Upper lobe of left lung (tissue), 4 donors: ENCODE measurements around the gene SHMT1.

ENCODE experiments used
- POLR2A ChIP-seq, 4 donors: fragments of 450-650 bp; IDR thresholded peaks; one replicate each; pipeline ENCODE4 v1.5.1; 2016 to 2017; ENCODE audit warnings: antibody characterized with exemption in 4 of 4, mild to moderate bottlenecking in 2 of 4
- TF ChIP-seq, protein P1 (sequence below), 6 experiments: fragments of 450-650 bp in 4 of 6; fragments of 200-600 bp in 2 of 6; sonication (generic) in 2 of 6; IDR thresholded peaks; one replicate each; pipeline ENCODE4 v1.5.1; 2016 to 2019; ENCODE audit warnings: antibody characterized with exemption in 6 of 6

DNA sequence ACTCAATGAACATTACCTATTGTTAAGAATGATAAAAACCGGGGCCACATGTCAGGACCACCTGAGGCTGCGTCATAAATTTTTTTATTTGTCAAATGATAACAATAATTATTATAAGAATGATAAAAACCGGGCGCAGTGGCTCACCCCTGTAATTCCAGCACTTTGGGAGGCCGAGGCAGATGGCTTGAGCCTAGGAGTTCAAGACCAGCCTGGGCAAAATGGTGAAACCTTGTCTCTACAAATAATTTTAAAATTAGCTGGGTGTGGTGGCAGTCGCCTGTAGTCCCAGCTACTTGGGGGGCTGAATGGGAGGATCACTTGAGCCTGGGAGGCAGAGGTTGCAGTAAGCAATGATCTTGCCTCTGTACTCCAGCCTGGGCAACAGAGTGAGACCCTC, 816 bp upstream of the SHMT1 start:
- no peak for TF ChIP-seq POLR2A (IDR thresholded peaks at IDR 0.05)
- TF ChIP-seq, protein P1, sequence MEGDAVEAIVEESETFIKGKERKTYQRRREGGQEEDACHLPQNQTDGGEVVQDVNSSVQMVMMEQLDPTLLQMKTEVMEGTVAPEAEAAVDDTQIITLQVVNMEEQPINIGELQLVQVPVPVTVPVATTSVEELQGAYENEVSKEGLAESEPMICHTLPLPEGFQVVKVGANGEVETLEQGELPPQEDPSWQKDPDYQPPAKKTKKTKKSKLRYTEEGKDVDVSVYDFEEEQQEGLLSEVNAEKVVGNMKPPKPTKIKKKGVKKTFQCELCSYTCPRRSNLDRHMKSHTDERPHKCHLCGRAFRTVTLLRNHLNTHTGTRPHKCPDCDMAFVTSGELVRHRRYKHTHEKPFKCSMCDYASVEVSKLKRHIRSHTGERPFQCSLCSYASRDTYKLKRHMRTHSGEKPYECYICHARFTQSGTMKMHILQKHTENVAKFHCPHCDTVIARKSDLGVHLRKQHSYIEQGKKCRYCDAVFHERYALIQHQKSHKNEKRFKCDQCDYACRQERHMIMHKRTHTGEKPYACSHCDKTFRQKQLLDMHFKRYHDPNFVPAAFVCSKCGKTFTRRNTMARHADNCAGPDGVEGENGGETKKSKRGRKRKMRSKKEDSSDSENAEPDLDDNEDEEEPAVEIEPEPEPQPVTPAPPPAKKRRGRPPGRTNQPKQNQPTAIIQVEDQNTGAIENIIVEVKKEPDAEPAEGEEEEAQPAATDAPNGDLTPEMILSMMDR (IDR thresholded peaks at IDR 0.05) = no peak
